Erythroblast (primary cell): ENCODE results near the gene TAC1.

Experiments
- DNase-seq, 2 experiments: peaks; one replicate each; lab custom pipeline; 2025; lab: John Stamatoyannopoulos, UW
- GATA1 ChIP-seq: IDR thresholded peaks from 2 replicates; pipeline ENCODE4 v1.6.1; 2011; ENCODE audit warnings: low read depth, mild to moderate bottlenecking, control low read depth, low read length, moderate library complexity
- POLR2A ChIP-seq: IDR thresholded peaks from 2 replicates; pipeline ENCODE4 v1.6.1; 2011; ENCODE audit warnings: mild to moderate bottlenecking, low read length

The TAC1 gene

DNA sequence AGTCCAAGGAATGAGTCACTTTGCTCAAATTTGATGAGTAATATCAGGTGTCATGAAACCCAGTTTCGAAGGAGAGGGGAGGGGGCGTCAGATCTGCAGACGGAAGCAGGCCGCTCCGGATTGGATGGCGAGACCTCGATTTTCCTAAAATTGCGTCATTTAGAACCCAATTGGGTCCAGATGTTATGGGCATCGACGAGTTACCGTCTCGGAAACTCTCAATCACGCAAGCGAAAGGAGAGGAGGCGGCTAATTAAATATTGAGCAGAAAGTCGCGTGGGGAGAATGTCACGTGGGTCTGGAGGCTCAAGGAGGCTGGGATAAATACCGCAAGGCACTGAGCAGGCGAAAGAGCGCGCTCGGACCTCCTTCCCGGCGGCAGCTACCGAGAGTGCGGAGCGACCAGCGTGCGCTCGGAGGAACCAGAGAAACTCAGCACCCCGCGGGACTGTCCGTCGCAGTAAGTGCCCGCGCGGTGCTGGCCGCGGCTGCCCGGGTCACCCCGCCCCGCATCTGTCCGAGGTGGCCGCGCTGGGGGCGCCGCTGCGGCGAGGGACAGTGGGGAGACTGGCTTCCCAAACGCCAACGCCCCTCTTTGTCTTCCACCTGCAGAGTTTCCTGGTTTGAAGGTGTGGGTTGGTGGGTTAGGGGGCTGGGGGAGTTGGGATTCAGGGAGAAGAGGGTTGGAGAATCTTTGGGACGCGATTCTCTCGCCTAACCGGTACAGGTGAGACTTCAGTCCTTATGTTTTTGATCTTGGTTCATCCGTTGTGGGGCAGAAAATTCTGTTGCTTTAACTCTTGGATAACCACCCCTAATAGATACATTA is at the start of gene TAC1:
Gene TAC1 (plus strand): TSS at position 351 of the 829 bp plus-strand sequence. CDS start 527 bp downstream, outside the sequence.
- TF ChIP-seq GATA1, result no peak
- TF ChIP-seq POLR2A, result no peak
- peak in 1 of 2 experiments; percentile 1 for DNase-seq

DNA sequence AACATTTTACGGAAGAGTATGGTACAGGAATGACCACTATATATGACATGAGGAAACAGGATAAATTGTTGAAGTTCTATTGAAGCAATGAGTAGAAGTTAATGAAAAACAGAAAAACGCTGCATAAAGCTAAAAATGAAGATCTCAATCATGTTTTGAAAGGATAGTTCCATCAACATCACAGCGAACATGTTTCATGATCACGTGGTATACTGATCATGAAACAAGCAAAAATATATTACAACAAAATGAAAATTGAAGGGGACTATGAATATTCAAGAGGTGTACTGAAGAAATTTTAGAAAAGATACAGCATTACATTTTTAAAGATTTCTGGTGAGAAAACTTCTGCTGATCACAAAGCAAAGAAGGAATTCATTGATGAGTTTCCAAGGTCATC is 45.9 kb upstream of the TAC1 start:
- TF ChIP-seq GATA1 (no peak), POLR2A (no peak)

GRCh38 chr7:97693586-97693985 is 38.3 kb upstream of the TAC1 start:
- TF ChIP-seq POLR2A, result no peak
- TF ChIP-seq GATA1, result no peak
- no peak for DNase-seq

More for the DNA sequence above, 45.9 kb upstream of the TAC1 start:
- DNase-seq, result no peak

- no peak for TF ChIP-seq GATA1
- no peak for TF ChIP-seq POLR2A
- DNase-seq, result no peak
Observed at GRCh38 chr7:97694355-97694754, 37.5 kb upstream of the TAC1 start.

GRCh38 chr7:97697396-97697795 is 34.5 kb upstream of the TAC1 start:
- DNase-seq, result no peak
- TF ChIP-seq GATA1 (no peak), POLR2A (no peak)

DNA sequence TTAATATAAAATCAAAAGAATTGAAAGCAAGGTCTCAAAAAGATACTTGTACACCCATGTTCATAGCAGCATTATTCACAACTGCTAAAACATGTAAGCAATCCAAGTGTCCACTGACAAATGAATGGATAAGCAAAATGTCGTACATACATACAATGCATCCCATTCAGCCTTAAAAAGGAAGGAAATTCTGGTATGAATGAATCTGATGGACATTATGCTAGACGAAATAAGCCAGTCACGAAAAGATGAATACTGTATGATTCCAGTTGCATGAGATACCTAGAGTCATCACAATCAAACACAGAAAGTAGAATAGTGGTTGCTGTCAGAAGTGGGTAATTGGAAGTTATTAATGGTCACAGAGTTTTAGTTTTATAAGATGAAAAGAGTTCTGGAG is 9.5 kb upstream of the TAC1 start:
- TF ChIP-seq POLR2A, result no peak
- TF ChIP-seq GATA1, result no peak
- DNase-seq, result no peak

DNA sequence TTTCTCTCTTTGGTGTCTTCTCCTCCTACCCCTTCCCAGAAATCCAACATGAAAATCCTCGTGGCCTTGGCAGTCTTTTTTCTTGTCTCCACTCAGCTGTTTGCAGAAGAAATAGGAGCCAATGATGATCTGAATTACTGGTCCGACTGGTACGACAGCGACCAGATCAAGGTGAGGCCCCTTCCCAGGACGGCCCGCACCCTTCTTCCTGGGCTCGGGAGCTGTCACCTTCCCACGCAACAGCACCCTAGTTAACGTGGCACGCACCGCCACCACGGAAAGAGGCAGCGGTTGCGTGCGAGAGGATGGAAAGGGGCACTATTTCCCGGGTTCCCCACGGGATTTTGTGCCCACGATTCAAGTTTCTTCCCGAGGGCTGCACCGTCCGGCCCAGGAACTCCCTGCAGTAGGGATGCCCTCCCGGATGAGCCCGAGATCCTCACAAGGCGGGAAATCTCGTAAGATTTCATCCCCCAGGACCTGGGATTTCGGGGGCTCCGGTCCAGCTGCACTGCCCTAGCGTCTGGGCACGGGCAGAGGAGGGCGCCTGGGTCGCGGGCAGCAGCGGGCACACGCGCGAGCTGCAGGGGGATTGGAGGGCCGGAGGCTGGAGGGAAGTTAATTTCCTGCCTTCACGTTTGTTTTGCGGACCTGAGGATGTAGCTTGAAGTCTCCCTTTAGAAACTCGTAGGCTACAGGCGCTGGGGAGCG is 834 bp downstream of the TAC1 start:
- TF ChIP-seq POLR2A (no peak), GATA1 (no peak)
- no peak for DNase-seq

DNA sequence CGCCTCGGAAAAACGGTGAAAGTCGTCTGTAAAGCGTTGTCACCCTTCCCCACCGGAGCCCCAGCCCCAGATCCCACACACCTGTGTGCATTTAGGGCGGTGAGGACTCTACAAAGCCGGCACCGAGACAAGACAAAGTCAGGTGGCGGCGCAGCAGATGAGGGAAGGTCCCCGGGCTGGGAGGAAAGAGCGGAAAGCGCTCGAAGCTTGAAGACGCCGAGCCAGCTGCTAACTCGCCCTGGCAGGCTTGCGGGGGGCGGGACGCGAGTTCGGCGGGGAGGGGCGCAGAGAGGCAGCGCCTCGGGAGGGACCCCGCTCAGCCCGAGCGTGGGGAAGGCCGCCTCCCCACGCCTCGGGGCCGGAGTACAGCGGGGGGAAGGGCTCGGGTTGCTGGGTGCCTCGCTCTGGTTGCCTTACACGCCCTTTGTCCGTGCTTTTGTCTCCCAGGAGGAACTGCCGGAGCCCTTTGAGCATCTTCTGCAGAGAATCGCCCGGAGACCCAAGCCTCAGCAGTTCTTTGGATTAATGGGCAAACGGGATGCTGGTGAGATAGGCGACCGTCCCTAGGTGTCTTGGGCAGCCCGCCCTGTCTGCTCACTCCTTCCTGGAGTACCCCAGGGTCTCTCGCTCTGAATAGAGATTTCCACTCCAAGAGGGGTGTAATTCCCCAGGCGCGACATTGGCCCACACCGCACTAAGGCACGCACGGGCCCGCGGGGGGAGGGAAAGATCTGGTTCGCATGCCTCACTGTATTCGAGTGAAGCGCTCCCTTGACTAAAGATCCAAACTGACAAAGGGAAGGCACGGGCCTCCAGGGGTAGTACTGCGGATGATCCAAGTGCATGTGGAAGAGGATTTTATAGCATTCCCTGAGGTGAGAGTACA is 1.6 kb downstream of the TAC1 start:
- TF ChIP-seq POLR2A (no peak), GATA1 (no peak)
- DNase-seq, result no peak

- TF ChIP-seq GATA1, result no peak
- TF ChIP-seq POLR2A, result no peak
- DNase-seq, result no peak
Observed at GRCh38 chr7:97734255-97734654, 2.4 kb downstream of the TAC1 start.

DNA sequence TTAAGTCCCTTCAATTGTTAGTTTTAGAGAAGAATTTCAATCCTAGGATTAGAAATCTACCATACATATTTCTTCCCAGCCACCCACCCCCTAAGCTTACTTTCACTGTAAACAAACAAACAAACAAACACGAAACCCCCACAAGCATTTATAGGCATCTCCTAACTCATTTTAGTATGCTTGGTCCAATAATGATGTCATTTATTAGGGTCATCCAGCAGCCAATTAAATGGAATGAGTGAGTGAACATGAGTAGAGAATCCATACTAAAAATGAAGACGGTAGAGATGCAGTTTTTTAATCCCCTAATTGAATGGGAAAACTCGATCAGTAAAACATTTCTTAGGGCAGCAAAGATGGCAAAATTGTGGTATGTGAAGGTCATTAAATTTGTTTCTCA is 3.2 kb downstream of the TAC1 start:
- DNase-seq, result no peak
- TF ChIP-seq GATA1, result no peak
- no peak for TF ChIP-seq POLR2A

DNA sequence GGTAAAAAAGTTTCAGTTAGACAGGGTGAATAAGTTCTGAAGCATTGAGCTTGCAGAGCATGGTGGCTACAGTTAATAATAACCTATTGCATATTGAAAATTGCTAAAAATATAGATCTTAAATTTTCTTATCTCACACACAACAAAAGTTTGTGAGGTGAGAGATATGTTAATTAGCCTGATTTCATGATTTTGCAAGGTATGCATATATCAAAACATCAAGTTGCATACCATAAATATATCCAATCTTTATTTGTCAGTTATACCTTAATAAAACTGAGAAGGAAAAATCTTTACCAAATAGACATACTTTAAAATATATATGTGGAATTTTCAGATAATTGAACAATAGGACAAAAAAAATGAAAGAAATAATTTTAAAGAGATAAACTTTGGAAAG is 16.6 kb downstream of the TAC1 start:
- no peak for TF ChIP-seq POLR2A
- no peak for TF ChIP-seq GATA1
- no peak for DNase-seq

- DNase-seq, result no peak
- TF ChIP-seq POLR2A (no peak), GATA1 (no peak)
Observed at GRCh38 chr7:97751566-97751965, 19.7 kb downstream of the TAC1 start.

DNA sequence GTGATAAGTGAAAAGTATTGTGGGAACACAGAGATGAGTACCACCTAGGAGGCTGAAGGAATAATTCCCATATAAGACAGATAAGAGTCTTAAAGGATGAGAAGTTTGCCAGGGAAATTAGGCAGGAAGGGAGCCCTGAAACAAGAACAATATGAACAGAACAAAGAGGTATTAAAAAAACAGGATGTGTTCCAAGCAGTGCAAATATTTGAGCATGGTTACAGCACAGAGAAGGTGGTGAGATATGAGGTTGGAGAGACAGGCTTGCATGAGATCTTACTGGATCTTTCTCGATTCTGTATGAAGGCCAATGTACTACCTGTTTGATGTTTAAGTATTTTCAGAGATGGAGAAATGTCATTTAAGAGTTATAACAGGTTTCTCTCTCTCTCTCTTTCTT is 20.3 kb downstream of the TAC1 start:
- no peak for DNase-seq

GRCh38 chr7:97757824-97758223 is 25.9 kb downstream of the TAC1 start:
- no peak for TF ChIP-seq GATA1
- no peak for TF ChIP-seq POLR2A
- no peak for DNase-seq

More for the DNA sequence above, 20.3 kb downstream of the TAC1 start:
- TF ChIP-seq GATA1 (no peak), POLR2A (no peak)
